DND-41 (cell line): ENCODE measurements around the gene DPP3.

Experiments used
- ATAC-seq: fragments of 200-7000 bp; cut with Tn5 transposase; 3 replicates; pipeline ENCODE4 v1.9.1; 2021; ENCODE audit warnings: low read depth; ENCODE audit not compliant: insufficient read depth
- DNase-seq: peaks from one replicate; pipeline ENCODE4 v3.0.0-alpha.2; 2020
- H2AFZ ChIP-seq: 2 replicates; pipeline ENCODE4 v1.6.0; 2012; ENCODE audit warnings: low read depth, low read length
- H3K27ac ChIP-seq: 2 replicates; pipeline ENCODE4 v1.5.1; 2012; ENCODE audit warnings: low read length, inconsistent platforms
- H3K27me3 ChIP-seq: fragments of 200-600 bp; sonication (generic); 2 replicates; pipeline ENCODE4 v1.6.0; 2012; ENCODE audit warnings: low read length, mild to moderate bottlenecking, inconsistent platforms; ENCODE audit not compliant: insufficient read depth, poor library complexity
- H3K36me3 ChIP-seq: 2 replicates; pipeline ENCODE4 v1.5.1; 2012; ENCODE audit warnings: low read length, inconsistent platforms; ENCODE audit not compliant: insufficient read depth
- H3K4me1 ChIP-seq: 2 replicates; pipeline ENCODE4 v1.5.1; 2012; ENCODE audit warnings: mild to moderate bottlenecking, low read length; ENCODE audit not compliant: insufficient read depth
- H3K4me2 ChIP-seq: 2 replicates; pipeline ENCODE4 v1.6.0; 2012; ENCODE audit warnings: mild to moderate bottlenecking, moderate library complexity, low read length, inconsistent platforms; ENCODE audit not compliant: insufficient read depth
- H3K4me3 ChIP-seq, 2 experiments: fragments of 200-600 bp in 1 of 2; shearing (Covaris generic) in 1 of 2; 2 replicates each; pipeline ENCODE4 v1.5.1; 2012 to 2016; ENCODE audit warnings: inconsistent platforms in 2 of 2, low read length in 2 of 2, mild to moderate bottlenecking in 2 of 2, low read depth in 1 of 2, moderate library complexity in 1 of 2
- H3K79me2 ChIP-seq: 2 replicates; pipeline ENCODE4 v1.6.0; 2012; ENCODE audit warnings: low read length, inconsistent platforms; ENCODE audit not compliant: insufficient read depth
- H3K9ac ChIP-seq: 2 replicates; pipeline ENCODE4 v1.6.0; 2012; ENCODE audit warnings: low read depth, mild to moderate bottlenecking, inconsistent platforms, low read length, moderate library complexity
- H3K9me3 ChIP-seq: 2 replicates; pipeline ENCODE4 v1.5.1; 2012; ENCODE audit warnings: low read length, moderate library complexity, mild to moderate bottlenecking, inconsistent platforms; ENCODE audit not compliant: insufficient read depth, severe bottlenecking
- H4K20me1 ChIP-seq: 2 replicates; pipeline ENCODE4 v1.6.0; 2012; ENCODE audit warnings: low read length; ENCODE audit not compliant: insufficient read depth
- CTCF ChIP-seq: IDR thresholded peaks from 2 replicates; pipeline ENCODE4 v1.5.1; 2012; ENCODE audit warnings: borderline replicate concordance, low read length, moderate library complexity, mild to moderate bottlenecking; ENCODE audit not compliant: poor library complexity, severe bottlenecking; ENCODE audit errors: extremely low read depth
- EZH2 ChIP-seq: IDR thresholded peaks from 3 replicates; pipeline ENCODE4 v1.6.1; 2012; ENCODE audit warnings: borderline replicate concordance, low read depth, mild to moderate bottlenecking, moderate library complexity, low read length, inconsistent platforms; ENCODE audit not compliant: severe bottlenecking

The DPP3 gene

GRCh38 chr11:66550887-66551286, 70.7 kb downstream of the DPP3 start:
- Histone ChIP-seq H2AFZ (no peak overlapping the region), H3K79me2 (no peaks in the 10 kb centered on the region), H3K27ac (no peak overlapping the region), H3K4me3 (no peak overlapping the region), H3K36me3 (no peaks in the 10 kb centered on the region), H4K20me1 (0 out of 2 replicates have a peak, but pooled peaks cover 3% of the 10 kb centered on the region), H3K4me1 (peaks cover 6% of the 10 kb centered on the region; the same call in 1 of the 2 replicates), H3K9ac (no peak overlapping the region), H3K9me3 (no peaks in the 10 kb centered on the region), H3K4me2 (no peak overlapping the region), H3K27me3 (no peaks in the 10 kb centered on the region)
- TF ChIP-seq CTCF (no peak), EZH2 (no peak)
- no peak for DNase-seq
- no peak for ATAC-seq

DNA sequence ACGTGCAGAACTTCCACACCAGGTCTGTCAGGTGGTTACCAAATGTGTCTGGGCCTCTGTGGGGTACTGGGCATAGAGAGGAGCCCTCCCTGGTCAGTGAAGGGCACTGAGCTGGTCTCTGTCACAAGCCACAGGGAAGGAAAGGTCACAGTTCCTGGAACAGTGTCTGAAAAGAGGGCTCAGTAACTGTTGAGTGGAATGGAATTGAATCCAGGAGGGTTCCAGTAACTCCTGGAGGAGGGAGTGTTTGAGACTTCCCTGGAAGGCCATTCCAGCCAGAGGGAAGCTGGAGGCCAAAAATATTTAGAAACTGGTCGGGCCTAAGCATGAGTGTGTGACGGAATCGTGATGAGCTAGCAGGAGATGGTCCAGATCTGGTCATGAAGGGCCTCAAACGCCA, 74.4 kb downstream of the DPP3 start:
- no peak overlapping the region for H3K4me2 ChIP-seq
- DNase-seq, result no peak
- H2AFZ ChIP-seq, result no peak overlapping the region
- H3K79me2 ChIP-seq, result no peaks in the 10 kb centered on the region
- H3K36me3 ChIP-seq, result no peaks in the 10 kb centered on the region
- H3K9ac ChIP-seq, result no peak overlapping the region
- H3K27me3 ChIP-seq, result no peaks in the 10 kb centered on the region
- no peak for ATAC-seq
- no peak for TF ChIP-seq CTCF
- no peak for TF ChIP-seq EZH2
- no peaks in the 10 kb centered on the region for H3K9me3 ChIP-seq
- H3K4me3 ChIP-seq, result no peak overlapping the region
- H4K20me1 ChIP-seq, result 0 out of 2 replicates have a peak, but pooled peaks cover 3% of the 10 kb centered on the region
- H3K4me1 ChIP-seq, result no peaks in the 10 kb centered on the region
- H3K27ac ChIP-seq, result no peak overlapping the region

- H2AFZ ChIP-seq, result no peak overlapping the region
- no peaks in the 10 kb centered on the region for H3K36me3 ChIP-seq
- H3K4me1 ChIP-seq, result no peaks in the 10 kb centered on the region
- TF ChIP-seq EZH2 (no peak), CTCF (no peak)
- H3K27ac ChIP-seq, result no peak overlapping the region
- 0 out of 2 replicates have a peak, but pooled peaks cover 3% of the 10 kb centered on the region for H4K20me1 ChIP-seq
- no peaks in the 10 kb centered on the region for H3K27me3 ChIP-seq
- ATAC-seq (no peak), DNase-seq (no peak)
- H3K79me2 ChIP-seq, result no peaks in the 10 kb centered on the region
- no peaks in the 10 kb centered on the region for H3K9me3 ChIP-seq
- no peak overlapping the region for H3K4me2 ChIP-seq
- no peak overlapping the region for H3K4me3 ChIP-seq
- no peak overlapping the region for H3K9ac ChIP-seq
Observed at GRCh38 chr11:66555416-66555815, 75.2 kb downstream of the DPP3 start.

DNA sequence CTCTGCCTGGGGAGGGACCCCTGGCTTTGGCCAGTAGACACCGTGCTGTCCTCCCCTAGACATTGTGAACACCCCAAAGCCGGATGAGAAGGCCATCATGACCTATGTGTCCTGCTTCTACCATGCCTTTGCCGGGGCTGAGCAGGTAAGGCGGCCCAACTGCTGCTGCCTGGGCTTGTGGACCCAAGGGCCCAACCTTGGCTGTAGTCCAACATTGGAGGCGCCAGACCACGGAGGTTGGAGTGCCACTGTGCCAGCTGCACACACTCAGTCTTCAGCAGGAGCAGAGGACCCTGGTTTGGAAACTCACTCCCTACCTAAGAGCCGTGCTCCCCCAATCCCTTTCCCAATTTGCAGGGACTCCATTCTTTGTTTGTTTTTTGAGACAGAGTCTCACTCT, 75.9 kb downstream of the DPP3 start:
- H3K9ac ChIP-seq, result no peak overlapping the region
- no peaks in the 10 kb centered on the region for H3K79me2 ChIP-seq
- DNase-seq, result no peak
- no peak overlapping the region for H2AFZ ChIP-seq
- no peak overlapping the region for H3K4me3 ChIP-seq
- H3K36me3 ChIP-seq, result no peaks in the 10 kb centered on the region
- no peaks in the 10 kb centered on the region for H3K4me1 ChIP-seq
- 0 out of 2 replicates have a peak, but pooled peaks cover 3% of the 10 kb centered on the region for H4K20me1 ChIP-seq
- H3K27ac ChIP-seq, result no peak overlapping the region
- H3K4me2 ChIP-seq, result no peak overlapping the region
- H3K9me3 ChIP-seq, result no peaks in the 10 kb centered on the region
- ATAC-seq, result no peak
- no peak for TF ChIP-seq EZH2
- TF ChIP-seq CTCF, result no peak
- no peaks in the 10 kb centered on the region for H3K27me3 ChIP-seq
